Stimulated activated CD8-positive, alpha-beta memory T cell treated with anti-CD3 and anti-CD28 coated beads, Interleukin-4, amount 100 ng/mL, for 4 hours (primary cell): Measurements from ENCODE around the gene STPG2.

Experiments
- DNase-seq, 2 donors: peaks; one replicate each; pipeline ENCODE4 v3.0.0-alpha.2; 2020; ENCODE audit warnings: low read depth in 2 of 2, low spot score in 1 of 2

STPG2 gene

GRCh38 chr4:98094118-98094517 is 49.2 kb downstream of the STPG2 start:
- no peak for DNase-seq

GRCh38 chr4:98093662-98094061 is 49.6 kb downstream of the STPG2 start:
- DNase-seq: no peak

- DNase-seq: no peak
Observed at GRCh38 chr4:98092833-98093439, 50.3 kb downstream of the STPG2 start.

- DNase-seq: no peak
Observed at GRCh38 chr4:98081936-98082335, 61.3 kb downstream of the STPG2 start.

GRCh38 chr4:98068495-98068894 is 74.8 kb downstream of the STPG2 start:
- DNase-seq: no peak

- no peak for DNase-seq
Observed at GRCh38 chr4:98055800-98056501, 87.3 kb downstream of the STPG2 start.

- DNase-seq: no peak
Observed at GRCh38 chr4:98046665-98047064, 96.6 kb downstream of the STPG2 start.

- DNase-seq: no peak
Observed at GRCh38 chr4:98030059-98030458, 113.2 kb downstream of the STPG2 start.

GRCh38 chr4:98027827-98028226 is 115.4 kb downstream of the STPG2 start:
- no peak for DNase-seq

- DNase-seq: no peak
Observed at GRCh38 chr4:98026362-98026761, 116.9 kb downstream of the STPG2 start.

- DNase-seq: no peak
Observed at GRCh38 chr4:98006814-98007412, 136.4 kb downstream of the STPG2 start.

GRCh38 chr4:98006060-98006459 is 137.2 kb downstream of the STPG2 start:
- DNase-seq: no peak

- no peak for DNase-seq
Observed at GRCh38 chr4:98000940-98001339, 142.3 kb downstream of the STPG2 start.

GRCh38 chr4:97998203-97998602 is 145.1 kb downstream of the STPG2 start:
- no peak for DNase-seq

GRCh38 chr4:97994765-97995465 is 148.4 kb downstream of the STPG2 start:
- DNase-seq: no peak

GRCh38 chr4:97990409-97990808 is 152.9 kb downstream of the STPG2 start:
- no peak for DNase-seq

GRCh38 chr4:97987019-97987648 is 156.1 kb downstream of the STPG2 start:
- DNase-seq: no peak

- DNase-seq: no peak
Observed at GRCh38 chr4:97984545-97985131, 158.6 kb downstream of the STPG2 start.

- DNase-seq: no peak
Observed at GRCh38 chr4:97978791-97979488, 164.3 kb downstream of the STPG2 start.

- no peak for DNase-seq
Observed at GRCh38 chr4:97953171-97953941, 189.9 kb downstream of the STPG2 start.
